DMS 273 (cell line): ENCODE measurements around the gene MAGI1.

Experiments
- DNase-seq: peaks from one replicate; lab custom pipeline; 2025; ENCODE audit not compliant: unreplicated experiment; lab: John Stamatoyannopoulos, UW

MAGI1 gene

DNA sequence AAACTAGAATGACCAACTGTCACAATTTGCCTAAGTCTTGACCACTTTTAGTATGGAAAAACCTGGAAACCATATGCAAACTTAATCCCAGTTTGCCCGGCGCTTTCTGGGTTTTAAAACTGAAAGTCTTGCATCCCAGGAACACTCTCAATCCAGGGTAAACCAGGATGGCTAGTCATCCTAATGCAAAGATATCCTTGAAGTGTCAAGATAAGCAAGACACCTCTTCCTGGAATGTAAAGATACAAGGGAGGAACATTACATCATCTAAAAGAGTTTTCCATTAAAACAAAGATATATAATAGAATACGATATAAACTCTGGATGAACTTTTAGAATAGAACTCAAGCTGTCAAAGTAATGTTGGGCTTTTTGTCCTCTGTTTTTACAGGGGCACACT is 188.5 kb downstream of the MAGI1 start:
- no peak for DNase-seq

DNA sequence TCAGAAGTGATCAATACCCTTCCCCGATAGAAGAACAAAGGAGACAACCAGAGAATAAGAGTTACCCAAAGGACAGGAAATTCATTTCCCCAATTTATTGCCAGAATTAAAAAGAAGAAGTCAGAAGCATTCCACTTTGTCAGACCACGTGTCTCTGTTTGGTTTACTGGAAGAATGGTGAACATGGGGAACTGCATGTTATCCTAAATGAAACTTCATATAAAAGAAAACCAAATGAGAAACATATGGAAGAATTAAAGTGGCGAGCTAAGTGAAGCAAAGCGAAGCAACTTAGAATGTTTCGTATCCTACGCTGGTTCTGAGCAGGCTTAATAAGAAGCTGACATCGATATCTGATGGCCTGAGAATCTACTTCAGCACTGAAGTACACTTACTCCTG is 190.7 kb downstream of the MAGI1 start:
- no peak for DNase-seq

DNA sequence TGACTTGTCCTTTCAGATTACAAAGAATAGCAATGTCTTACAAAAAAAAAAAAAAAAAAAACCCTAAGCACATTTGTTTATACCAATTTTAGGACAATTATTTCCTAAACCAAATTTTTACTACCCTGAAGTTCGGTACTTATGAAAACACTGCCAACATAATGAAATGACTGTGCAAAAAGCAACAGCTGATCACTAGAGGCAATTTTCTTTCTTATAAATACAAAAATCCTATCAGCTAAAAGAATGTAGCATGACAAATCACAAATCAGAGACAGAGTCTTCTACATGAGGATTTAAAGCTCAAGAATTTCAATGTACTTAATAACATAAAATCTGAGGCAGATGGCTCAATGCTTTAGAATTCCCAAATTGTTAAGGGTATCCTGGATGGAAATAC is 191.8 kb downstream of the MAGI1 start:
- DNase-seq = no peak

DNA sequence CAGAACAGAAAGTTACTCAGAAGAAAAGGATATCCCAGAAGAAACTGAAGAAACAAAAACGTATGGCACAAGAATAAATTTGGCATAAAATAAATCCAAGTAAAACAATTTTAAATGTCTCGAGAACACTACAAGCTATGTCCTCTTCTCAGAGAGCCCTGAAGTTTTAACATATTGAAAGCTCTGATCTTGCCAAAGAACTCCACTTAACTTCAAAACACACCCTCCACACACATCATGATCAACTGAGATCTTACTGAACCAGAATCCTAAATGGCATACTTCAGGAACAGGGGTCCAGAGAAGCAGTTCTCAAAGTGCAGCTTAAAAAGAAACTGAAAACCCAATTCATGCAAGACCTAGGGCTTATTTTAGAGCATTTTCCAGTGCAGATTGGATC is 194.3 kb downstream of the MAGI1 start:
- no peak for DNase-seq

DNA sequence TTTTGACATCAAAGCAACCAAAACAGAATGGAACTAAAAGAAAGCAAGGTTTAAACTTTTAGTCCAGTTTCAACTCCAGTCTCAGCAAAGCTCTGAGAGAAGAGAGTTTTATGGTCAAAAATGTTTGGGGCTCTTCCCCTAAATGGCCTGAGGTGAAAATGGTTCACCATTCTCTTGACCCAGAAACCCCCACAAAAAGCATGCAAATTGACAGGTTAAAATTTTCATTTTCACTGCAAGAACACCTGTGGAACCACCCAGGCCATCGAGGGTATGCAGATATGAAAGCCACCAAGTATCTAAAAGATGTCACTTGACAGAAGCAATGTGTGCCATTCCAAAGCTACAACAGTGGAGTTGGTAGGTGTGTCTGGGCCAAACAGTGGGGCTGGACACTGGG is 195.0 kb downstream of the MAGI1 start:
- DNase-seq = no peak

DNA sequence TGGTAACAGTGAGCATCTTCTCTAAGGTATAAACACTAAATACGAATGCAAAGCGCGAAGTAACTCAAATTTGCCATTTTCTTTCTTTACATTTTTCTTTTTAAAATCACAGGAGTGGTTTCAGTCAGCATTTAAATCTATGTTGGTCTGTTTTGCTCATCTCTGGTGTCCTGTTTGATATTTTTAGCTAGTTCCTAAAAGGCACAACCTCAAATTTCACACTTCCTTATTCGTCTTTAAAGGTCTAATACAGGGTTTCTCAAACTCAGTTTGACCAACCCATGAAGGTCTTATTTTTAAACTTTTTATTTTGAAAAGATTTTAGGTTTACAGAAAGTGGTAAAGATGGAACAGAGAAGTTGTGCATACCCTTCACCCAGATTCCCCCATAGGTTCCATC is 201.1 kb downstream of the MAGI1 start:
- no peak for DNase-seq

DNA sequence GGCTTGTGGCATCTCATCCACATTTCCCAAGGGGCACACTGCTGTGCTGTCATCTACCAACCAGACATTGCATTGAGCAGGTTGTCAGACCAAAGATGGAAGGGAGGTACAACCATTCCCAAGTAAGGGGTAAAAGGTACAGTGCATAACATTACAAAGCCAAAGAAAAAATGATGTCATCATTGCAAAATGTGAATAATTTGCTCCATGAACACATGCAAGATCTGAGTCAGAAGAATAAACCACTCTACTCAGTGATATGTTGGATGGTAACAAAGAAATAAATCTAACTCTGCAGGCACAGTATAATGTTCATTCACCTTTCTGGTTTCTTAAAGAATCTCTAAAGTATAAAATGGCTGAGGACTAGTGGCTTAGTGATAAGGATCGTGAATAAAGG is 202.7 kb downstream of the MAGI1 start:
- no peak for DNase-seq

DNA sequence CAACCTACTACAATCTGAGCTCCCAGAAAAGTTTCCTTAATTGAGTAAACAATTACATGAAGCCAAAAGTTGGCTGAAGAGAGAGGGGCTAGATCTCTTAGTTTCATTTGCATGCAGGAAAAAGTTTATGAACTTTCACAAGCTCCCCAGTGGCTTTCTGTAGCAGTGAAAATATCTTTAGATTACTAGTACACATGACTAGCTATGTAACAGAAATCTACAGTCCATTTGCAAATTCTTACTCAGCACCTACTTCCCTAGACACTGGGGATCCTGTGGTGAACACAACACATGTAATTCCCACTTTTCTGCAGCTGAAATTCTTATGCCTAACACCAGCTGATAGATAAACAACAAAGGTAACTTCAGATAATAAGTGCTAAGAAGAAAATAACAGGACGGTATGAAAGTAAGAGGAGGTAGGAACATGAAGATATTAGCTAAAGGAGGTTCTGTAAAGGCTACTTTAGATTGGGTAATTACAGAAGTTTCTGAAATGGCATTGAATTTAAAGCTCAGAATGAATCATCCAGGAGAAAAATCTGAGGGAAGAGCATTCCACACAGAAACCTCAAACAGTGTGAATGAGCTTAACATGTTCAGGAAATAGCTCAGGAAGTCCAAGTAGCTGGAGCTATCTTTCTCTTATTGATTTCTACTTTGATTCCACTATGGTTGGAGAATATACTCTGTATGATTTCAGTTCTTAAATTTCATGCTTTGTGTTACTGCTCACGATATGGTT is 204.8 kb downstream of the MAGI1 start:
- DNase-seq = no peak

DNA sequence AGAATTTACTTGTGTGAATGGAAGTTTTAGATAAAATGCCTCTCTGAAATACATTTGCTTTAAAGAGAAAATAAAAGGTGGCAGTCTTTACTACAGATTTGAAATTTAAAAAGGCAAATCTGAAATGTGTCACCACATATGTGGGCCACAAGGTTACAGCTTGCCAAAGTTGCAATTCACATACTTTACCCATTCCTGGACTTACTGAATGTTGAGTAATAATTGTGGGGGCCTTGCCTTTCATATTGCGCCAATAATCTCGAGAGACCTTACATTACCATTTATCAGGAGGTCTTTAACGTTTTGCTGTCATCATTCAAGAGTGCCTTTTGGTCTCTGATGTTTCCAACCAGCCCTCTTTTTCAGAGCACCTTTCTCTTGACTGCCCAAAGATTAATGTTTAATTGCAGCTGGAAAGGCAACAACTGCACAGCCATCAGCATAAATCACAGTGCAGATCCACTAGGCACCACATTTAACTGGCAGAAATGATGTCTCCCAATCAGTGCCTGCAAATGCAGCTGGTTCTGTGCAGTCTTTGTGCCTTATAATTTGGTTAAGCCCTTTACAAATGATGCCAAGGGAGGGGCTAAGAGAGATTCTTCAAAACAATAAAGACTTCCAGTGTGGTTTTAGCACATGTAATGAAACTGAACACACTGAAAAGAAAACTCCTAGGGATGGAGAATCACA is 206.8 kb downstream of the MAGI1 start:
- no peak for DNase-seq

DNA sequence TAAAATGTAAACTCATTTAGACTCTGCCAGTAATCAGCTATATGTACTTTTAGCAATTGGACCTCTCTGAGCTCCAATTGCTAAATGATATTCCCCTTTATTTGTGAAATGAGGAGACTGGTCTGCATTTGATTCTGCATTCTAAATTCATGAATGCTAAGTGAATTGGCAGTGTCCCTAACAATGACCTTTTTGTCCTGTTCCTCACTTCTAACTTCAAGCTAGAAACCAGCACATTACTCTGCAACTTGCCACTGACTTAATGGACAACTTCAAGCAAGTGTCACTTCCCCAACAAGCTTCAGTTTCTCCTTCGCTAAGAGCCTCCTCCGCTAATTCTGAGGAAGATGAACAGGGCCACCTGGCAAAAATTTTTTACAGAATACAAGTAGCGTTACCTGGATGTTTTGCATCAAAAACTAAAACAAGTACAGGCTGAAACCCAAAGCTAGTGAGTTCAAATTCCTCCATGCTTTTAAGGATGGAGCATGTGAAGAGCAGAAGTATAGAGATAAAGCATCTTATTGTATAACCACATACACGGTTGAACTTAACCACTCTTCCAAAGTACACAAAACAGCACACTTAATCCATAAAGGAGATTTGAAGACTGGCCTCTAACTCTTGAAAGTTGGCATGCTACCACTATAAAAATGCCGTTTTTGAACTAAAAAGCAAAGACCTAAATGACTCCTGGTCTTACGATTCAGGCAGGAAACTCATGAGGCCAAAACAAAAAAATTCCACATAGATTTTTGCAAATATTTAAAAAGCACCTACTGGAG is 207.6 kb downstream of the MAGI1 start:
- DNase-seq = no peak

DNA sequence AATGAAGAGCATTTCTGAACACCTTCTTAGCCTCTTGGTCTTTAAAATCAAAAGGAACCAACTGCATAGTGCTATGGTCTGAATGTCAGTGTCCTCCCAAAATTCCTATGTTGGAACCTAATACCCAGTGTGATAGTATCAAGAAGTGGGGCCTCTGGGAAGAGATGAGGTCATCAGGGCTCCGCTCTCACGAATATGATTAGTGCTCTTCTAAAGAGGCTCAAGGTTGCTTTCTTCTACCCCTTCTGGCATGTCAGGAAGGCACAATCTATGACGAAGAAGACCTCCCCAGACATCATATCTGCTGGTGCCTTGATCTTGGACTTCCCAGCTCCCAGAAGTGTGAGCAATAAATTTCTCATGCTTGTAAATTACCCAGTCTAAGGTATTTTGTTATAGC is 209.5 kb downstream of the MAGI1 start:
- no peak for DNase-seq

DNA sequence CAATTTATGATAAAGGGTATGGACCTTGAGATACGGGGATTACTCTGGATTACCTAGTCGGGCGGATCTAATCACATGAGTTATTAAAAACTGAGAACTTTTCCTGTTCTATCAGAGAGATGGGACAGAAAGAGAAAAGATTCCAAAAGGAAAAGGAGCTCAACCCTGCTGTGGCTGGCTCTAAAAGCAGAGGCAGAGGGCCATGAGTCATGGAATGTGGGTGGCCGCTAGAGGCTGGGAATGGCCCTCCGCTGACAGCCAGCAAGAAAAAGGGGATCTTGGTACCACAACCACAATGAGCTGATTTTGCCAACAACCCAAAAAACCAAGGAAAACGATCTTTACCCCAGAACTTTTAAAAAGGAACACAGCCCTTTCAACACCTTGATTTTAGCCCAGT is 210.0 kb downstream of the MAGI1 start:
- no peak for DNase-seq

DNA sequence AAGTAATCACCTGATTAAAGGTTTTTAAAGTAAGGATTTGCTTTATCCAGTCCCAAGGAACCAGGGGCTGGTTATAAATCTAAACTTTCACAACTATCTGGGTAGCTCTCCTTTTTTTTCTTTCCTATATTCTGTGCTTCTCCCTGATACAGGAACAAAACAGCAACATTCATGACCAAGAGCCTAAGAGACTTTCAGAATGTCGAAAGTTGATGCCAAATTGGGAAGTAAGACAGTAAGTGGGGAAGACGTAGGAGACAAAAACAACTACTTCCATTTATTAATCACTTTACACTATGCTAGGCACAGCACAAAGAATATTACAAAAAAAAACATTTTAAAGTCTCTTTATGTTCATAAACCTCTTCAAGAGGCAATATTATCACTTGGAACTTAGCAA is 211.6 kb downstream of the MAGI1 start:
- DNase-seq = no peak

DNA sequence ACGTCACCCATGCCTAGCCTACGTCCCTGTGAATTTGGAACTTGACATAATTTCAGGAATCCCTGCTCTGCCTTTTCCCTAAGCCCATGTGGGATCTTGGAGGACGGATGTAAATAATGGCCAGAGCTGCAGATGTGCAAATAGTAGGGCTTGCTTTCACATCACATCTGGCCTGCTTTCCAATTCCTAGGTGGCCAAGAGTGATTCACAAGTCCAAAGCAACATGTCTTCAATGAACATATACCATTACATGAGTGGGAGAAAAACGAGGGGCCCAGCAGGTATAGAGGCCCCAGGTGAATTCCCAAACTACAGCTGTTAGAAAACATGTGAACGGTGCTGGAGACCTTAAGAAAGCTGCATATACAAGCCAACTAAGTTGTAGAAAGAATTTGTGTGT is 214.6 kb downstream of the MAGI1 start:
- no peak for DNase-seq

DNA sequence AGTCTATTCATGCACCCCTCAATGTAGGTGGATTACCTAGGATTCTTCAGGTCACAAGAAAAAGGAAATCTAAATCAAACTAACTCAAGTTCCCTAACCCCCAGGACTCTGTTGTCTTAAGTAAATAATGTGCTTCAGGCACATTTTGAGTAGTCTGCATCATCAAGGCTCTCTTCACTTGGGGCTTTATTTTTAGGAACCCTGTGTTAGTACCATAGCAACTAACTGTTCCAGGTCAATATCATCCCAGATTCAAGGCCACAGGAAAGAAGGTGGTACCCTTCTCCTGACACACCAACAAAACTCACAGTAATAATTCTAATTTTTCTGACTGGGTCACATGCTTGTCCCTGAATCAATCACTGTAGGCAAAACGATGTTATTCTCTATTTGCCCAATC is 218.1 kb downstream of the MAGI1 start:
- DNase-seq = no peak

DNA sequence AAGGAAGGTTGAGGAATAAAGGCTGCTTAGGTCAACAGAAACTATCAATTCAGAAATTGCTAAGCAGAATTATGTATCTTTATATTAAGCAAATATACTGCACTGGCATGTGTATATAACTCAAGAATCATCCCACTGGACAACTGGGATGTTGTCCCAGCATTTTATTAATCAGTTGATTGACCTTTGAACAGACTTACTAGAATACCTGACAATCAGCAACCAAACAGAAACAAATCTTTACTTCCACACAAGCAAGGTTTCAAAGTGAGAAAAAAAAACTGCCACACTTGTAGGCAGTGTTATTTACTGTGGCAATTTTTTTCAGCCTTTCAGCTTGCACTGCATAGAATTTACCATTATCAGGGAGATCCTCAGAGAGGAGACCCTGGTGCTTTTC is 218.8 kb downstream of the MAGI1 start:
- DNase-seq = no peak

DNA sequence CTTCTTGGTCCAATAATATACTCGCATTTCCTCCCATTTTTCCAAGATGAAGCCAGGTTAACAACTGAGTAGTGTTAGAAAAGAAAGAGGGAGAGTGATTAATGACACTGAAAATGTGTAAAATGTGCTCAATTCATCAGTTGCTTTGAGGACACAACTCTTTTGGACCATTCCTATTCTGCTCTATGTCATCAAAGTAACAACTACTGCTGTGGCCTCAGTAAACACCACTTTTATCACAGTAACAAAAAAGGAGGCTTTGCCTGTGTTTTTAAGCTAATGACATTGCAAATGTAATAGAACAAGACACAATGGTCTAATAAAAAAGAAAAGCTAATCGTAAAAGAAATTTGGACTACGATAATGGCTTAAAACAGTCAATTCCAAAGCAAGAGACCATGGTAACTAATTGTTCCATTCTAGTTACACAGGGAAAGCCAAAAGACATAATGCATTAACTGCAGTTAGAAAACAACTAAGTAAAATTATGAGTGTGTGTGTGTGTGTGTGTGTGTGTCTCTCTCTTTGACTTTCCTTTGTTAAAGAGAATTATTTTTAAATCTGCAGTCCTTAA is 221.1 kb downstream of the MAGI1 start:
- no peak for DNase-seq

DNA sequence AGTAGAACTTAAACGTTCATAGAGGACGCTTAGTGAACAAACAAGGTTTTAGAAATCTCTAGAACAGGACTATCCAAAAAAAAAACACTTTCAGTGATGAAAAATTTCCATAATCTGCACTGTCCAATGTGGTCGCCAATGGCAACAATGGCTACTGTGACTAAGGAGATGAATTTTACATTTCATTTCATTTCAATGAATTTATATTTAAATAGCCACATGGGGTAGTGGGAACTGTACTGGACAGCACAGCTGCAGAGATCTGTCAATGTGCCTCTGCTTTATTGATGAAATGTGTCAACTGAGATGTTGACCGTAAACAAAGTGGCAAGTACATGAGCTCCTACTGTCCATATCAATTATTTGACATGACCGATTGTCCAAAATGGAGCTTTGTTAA is 222.5 kb downstream of the MAGI1 start:
- DNase-seq = no peak

DNA sequence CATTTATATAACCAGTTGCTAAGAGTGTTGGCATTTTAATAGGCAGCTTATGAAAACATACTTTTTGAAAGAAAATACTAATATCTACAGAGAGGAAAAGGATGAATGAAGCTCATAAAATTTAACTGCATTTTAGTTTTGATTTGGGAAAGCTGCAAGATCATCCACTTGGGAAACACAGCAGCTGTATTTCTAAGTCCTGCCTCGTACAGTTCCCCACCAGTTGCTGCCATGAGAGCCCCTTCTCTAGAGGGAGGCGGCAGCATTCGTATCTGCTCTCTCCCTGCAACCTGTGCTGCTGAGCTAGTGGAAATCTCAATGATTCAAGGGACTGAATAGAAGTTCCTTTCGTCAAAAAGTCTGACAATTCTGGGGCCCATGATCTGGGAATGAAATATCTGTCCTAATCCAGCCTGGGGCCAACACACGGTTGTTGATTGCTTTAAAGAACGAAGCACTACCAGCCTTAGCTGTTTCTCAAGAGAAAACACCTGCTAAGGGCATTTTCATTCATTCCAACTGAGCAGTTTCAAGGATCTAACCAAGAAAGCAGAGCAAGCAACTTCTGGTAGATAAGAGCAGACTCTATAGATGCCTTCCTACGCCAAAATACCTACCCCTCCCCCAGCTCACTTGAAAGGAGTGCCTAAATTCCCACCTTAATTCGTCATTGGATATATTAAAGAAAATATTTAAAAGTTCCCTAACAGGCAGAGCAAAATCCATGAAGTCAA is 223.7 kb downstream of the MAGI1 start:
- no peak for DNase-seq

DNA sequence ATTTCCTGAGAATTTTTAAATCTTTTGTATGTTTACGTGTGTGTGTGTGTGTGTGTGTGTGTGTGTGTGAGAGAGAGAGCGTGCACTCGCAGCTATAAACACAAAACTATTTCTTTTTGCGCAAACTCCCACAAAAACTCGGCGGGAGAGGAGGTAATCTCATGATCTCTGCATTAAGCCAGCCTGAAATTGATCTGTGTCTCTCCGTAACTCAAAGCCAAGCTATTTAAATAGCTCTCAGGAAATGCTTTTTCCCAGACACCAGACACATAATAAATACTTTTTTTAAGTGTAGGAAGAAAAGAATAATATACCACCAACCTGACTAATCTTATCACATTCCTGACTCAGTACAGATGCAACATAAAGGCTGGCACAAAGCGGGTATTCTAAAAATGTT is 226.8 kb downstream of the MAGI1 start:
- no peak for DNase-seq

DNA sequence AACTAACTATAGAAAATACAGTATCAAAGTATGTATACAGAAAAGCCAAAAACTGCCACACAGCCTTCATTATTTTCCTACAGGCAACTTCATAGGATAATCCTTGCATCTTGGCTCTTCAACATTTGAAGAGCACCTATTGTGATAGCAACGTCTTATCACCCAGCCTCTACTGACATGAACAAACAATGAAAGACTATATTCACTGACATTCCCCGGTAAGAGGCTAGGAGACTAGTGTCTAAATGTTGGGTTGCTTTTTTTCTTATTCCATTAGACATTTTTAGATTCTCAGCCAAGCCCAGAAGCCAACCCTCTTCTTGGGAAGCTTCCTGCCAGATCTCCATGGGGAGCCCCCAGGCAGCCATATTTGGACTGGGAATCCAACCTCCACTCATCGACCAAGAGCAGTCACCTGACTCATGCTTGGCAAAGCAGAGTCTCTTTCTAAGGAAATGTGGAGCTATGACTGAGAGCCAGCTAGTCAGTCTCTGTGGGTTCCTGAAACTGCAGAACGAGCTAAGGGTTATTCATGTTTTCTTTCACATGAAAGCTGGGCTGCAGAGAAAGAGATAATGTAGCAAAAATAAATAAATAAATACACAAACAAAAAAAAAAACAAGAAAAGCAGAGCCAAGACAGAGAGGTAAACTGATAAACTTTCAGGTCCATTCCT is 227.5 kb downstream of the MAGI1 start:
- DNase-seq = no peak
